ENCODE measurements around the gene FIBCD1. TPM values are rescaled to one million over a fixed set of nuclear protein-coding genes. Genes with fewer than 3 reads are reported as not detected.

FIBCD1 gene
- total RNA-seq, 1 donor, result 0.27 TPM

GRCh38 chr9:130872093-130872492, 67.0 kb downstream of the FIBCD1 start:
- no peak for DNase-seq (ENCODE audit: low read depth)
- TF ChIP-seq CTCF (IDR thresholded peaks at IDR 0.05; ENCODE audit: insufficient read depth, low read length), result no peak
- no peak overlapping the region for H3K4me3 ChIP-seq (ENCODE audit: low read depth, low read length)

GRCh38 chr9:130871395-130872062, 67.5 kb downstream of the FIBCD1 start:
- no peak for TF ChIP-seq CTCF (IDR thresholded peaks at IDR 0.05; ENCODE audit: insufficient read depth, low read length)
- no peak for DNase-seq (ENCODE audit: low read depth)
- H3K4me3 ChIP-seq (ENCODE audit: low read depth, low read length), result no peak overlapping the region

- DNase-seq (ENCODE audit: low read depth), result no peak
- TF ChIP-seq CTCF (IDR thresholded peaks at IDR 0.05; ENCODE audit: insufficient read depth, low read length), result no peak
- H3K4me3 ChIP-seq (ENCODE audit: low read depth, low read length), result no peak overlapping the region
These were observed 68.3 kb downstream of the FIBCD1 start for GRCh38 chr9:130870491-130871381.

GRCh38 chr9:130869250-130869649, 69.8 kb downstream of the FIBCD1 start:
- peak; percentile 81 for DNase-seq (ENCODE audit: low read depth)
- no peak overlapping the region for H3K4me3 ChIP-seq (ENCODE audit: low read depth, low read length)
- no peak for TF ChIP-seq CTCF (IDR thresholded peaks at IDR 0.05; ENCODE audit: insufficient read depth, low read length)

- TF ChIP-seq CTCF (IDR thresholded peaks at IDR 0.05; ENCODE audit: insufficient read depth, low read length), result no peak
- no peak for DNase-seq (ENCODE audit: low read depth)
- H3K4me3 ChIP-seq (ENCODE audit: low read depth, low read length), result no peak overlapping the region
These were observed 70.8 kb downstream of the FIBCD1 start for GRCh38 chr9:130868230-130868629.

GRCh38 chr9:130867556-130867955, 71.5 kb downstream of the FIBCD1 start:
- no peak overlapping the region for H3K4me3 ChIP-seq (ENCODE audit: low read depth, low read length)
- DNase-seq (ENCODE audit: low read depth), result no peak
- TF ChIP-seq CTCF (IDR thresholded peaks at IDR 0.05; ENCODE audit: insufficient read depth, low read length), result no peak
